ENCODE measurements around the gene C17orf100. TPM values are rescaled to one million over a fixed set of nuclear protein-coding genes. Genes with fewer than 3 reads are reported as not detected.

C17orf100 gene
- total RNA-seq (2014; rRNA removed; shearing (Covaris generic)) = 1.3 and 2.4 TPM in 2 replicates
- total RNA-seq (2022) = 5.2 and 5.6 TPM in 2 replicates
- Bru-seq, nascent RNA = percentile 57 among the genes with signal in this experiment
- percentile 46 among the genes with signal in this experiment for BruChase-seq, experiment 1, labeled RNA remaining after a 6-hour chase
- BruChase-seq, experiment 2, labeled RNA remaining after a 2-hour chase = percentile 58 among the genes with signal in this experiment
- long read RNA-seq, transcript C17orf100-201 (1 exons, 1,756 nt) = major isoform, 5 of 5 reads
- long read RNA-seq, partial matches to known transcripts = 0 of 5 reads
- long read RNA-seq, other reads (novel, unspliced or antisense) = 0 of 5 reads

GRCh38 chr17:6651354-6651918 is at the start of gene C17orf100, which contains the start of gene MED31:
C17orf100 (plus strand) TSS chr17:6651762; CDS start chr17:6651914, 152 bp downstream.
MED31 (minus strand) TSS chr17:6651605; CDS start chr17:6651528, 77 bp downstream.
- POLR2A ChIA-PET = interaction anchor here (2.2 kb wide), 1 partner anchor 10 kb away, joined by 6 read pairs; the partner anchor contains the start of gene TXNDC17
- H3K4me1 ChIP-seq (ENCODE audit: insufficient read depth, low read length, poor library complexity, severe bottlenecking) = peaks cover 50% of the 10 kb centered on the region

GRCh38 chr17:6602141-6602540 is 49.4 kb upstream of the C17orf100 start:
- Histone ChIP-seq H3K9me2 (ENCODE audit: insufficient read depth, low read length) (no peaks in the 10 kb centered on the region), H3K4me3 (ENCODE audit: low read depth, low read length, poor library complexity, severe bottlenecking) (no peak overlapping the region), H3K4me1 (ENCODE audit: insufficient read depth, low read length, poor library complexity, severe bottlenecking) (peaks cover 12% of the 10 kb centered on the region), H2AFZ (ENCODE audit: low read length) (no peak overlapping the region), H3K9me3 (ENCODE audit: low read length) (no peaks in the 10 kb centered on the region), H4K20me1 (ENCODE audit: insufficient read depth, low read length) (no peaks in the 10 kb centered on the region), H3K79me2 (ENCODE audit: insufficient read depth, low read depth, low read length) (no peaks in the 10 kb centered on the region), H3K36me3 (ENCODE audit: insufficient read depth, low read length) (peaks cover 93% of the 10 kb centered on the region), H3K27ac (ENCODE audit: low read depth, low read length, poor library complexity, severe bottlenecking) (no peak overlapping the region), H3K4me2 (ENCODE audit: low read length) (no peak overlapping the region)
- ChIA-PET CTCF (ENCODE audit: unreplicated experiment) (no interaction called here), POLR2A (no interaction called here)
- no peak for DNase-seq (ENCODE audit: low spot score)
- TF ChIP-seq EZH2phosphoT487 (IDR thresholded peaks at IDR 0.05; ENCODE audit: borderline replicate concordance, low read depth, low read length) (no peak), CTCF (conservative IDR thresholded peaks at IDR 0.05; ENCODE audit: low read length) (no peak)
- intact Hi-C loops (cut with micrococcal nuclease; ENCODE audit: unreplicated experiment) = no loop called here
- TSS peak; percentile 10 for BruUV-seq (replicated peaks)

More at GRCh38 chr17:6651354-6651918, at the start of gene C17orf100, which contains the start of gene MED31:
- CTCF ChIA-PET (ENCODE audit: unreplicated experiment) = no interaction called here
- Histone ChIP-seq H3K9me2 (ENCODE audit: insufficient read depth, low read length) (no peaks in the 10 kb centered on the region), H3K27ac (ENCODE audit: low read depth, low read length, poor library complexity, severe bottlenecking) (peak within 1 kb of the TSS; percentile 90), H3K4me2 (ENCODE audit: low read length) (peak within 1 kb of the TSS; percentile 91), H3K79me2 (ENCODE audit: insufficient read depth, low read depth, low read length) (peaks cover 35% of the 10 kb centered on the region), H2AFZ (ENCODE audit: low read length) (peak within 1 kb of the TSS; percentile 18; the same call in 1 of the 2 replicates), H3K36me3 (ENCODE audit: insufficient read depth, low read length) (peaks cover 26% of the 10 kb centered on the region; the same call in 1 of the 2 replicates), H3K9me3 (ENCODE audit: low read length) (no peaks in the 10 kb centered on the region), H3K4me3 (ENCODE audit: low read depth, low read length, poor library complexity, severe bottlenecking) (peak within 1 kb of the TSS; percentile 91), H4K20me1 (ENCODE audit: insufficient read depth, low read length) (peaks cover 7% of the 10 kb centered on the region; the same call in 1 of the 2 replicates)
- TF ChIP-seq EZH2phosphoT487 (IDR thresholded peaks at IDR 0.05; ENCODE audit: borderline replicate concordance, low read depth, low read length) = no peak
- TF ChIP-seq CTCF (conservative IDR thresholded peaks at IDR 0.05; ENCODE audit: low read length) = no peak
- intact Hi-C loops (cut with micrococcal nuclease; ENCODE audit: unreplicated experiment) = loop anchor here (1.0 kb wide), 1 partner anchor 11 kb away; the partner anchor contains the start of gene KIAA0753
- peak; percentile 95 for DNase-seq (ENCODE audit: low spot score)
- BruUV-seq (replicated peaks) = no TSS peak
